Fibroblast of skin of scalp (primary cell): ENCODE data around the gene PI4KA. TPM values are rescaled to one million over a fixed set of nuclear protein-coding genes. Genes with fewer than 3 reads are reported as not detected.
"Not testable (repeated sequence)": the region's sequence is repeated elsewhere in the genome, so short reads cannot be mapped to it uniquely, and the experiment has no call there.

ENCODE experiments used
- DNase-seq: peaks from one replicate; pipeline ENCODE4 v3.0.0-alpha.2; 2013
- polyA plus RNA-seq, 2 experiments: library from polyadenylated mRNA; unstranded; fragments of 120-200 nt; gene quantifications; one replicate each; pipeline ENCODE4 v1.2.1, GENCODE V29; 2013; ENCODE audit not compliant: insufficient read length in 2 of 2

Gene PI4KA
- 53.7 TPM for polyA plus RNA-seq (2013, experiment 1 of 2; ENCODE audit: insufficient read length)
- polyA plus RNA-seq (2013, experiment 2 of 2; ENCODE audit: insufficient read length): 48.7 TPM

- DNase-seq: peak; percentile 99
These were observed at the start of gene PI4KA, which contains the start of gene SNAP29 for GRCh38 chr22:20858615-20859416. Gene PI4KA (minus strand): TSS chr22:20858811. CDS start chr22:20858725, 86 bp downstream. Gene SNAP29 (plus strand): TSS chr22:20859007. CDS start chr22:20859111, 104 bp downstream.

- no peak for DNase-seq
These were observed 47.8 kb upstream of the PI4KA start for GRCh38 chr22:20906387-20906767.

GRCh38 chr22:20905415-20906386 is 47.1 kb upstream of the PI4KA start:
- DNase-seq: no peak

- DNase-seq: no peak
These were observed 46.4 kb upstream of the PI4KA start for GRCh38 chr22:20904980-20905355.

GRCh38 chr22:20904008-20904979 is 45.7 kb upstream of the PI4KA start:
- DNase-seq: peak; percentile 75

- DNase-seq: no peak
These were observed 44.5 kb upstream of the PI4KA start for GRCh38 chr22:20903093-20903492.

GRCh38 chr22:20901093-20902033 is 42.8 kb upstream of the PI4KA start:
- not testable (repeated sequence) for DNase-seq

- DNase-seq: no peak
These were observed 41.3 kb upstream of the PI4KA start for GRCh38 chr22:20899827-20900423.

GRCh38 chr22:20897737-20898136 is 39.1 kb upstream of the PI4KA start:
- not testable (repeated sequence) for DNase-seq

GRCh38 chr22:20890975-20891374 is 32.4 kb upstream of the PI4KA start:
- DNase-seq: no peak

GRCh38 chr22:20889904-20890540 is 31.4 kb upstream of the PI4KA start:
- no peak for DNase-seq

GRCh38 chr22:20889025-20889704 is 30.6 kb upstream of the PI4KA start:
- no peak for DNase-seq

- DNase-seq: no peak
These were observed 28.8 kb upstream of the PI4KA start for GRCh38 chr22:20887375-20887774.

- DNase-seq: peak; percentile 69
These were observed 27.1 kb upstream of the PI4KA start for GRCh38 chr22:20885557-20886323.

GRCh38 chr22:20885017-20885556 is 26.5 kb upstream of the PI4KA start:
- DNase-seq: no peak

GRCh38 chr22:20884454-20884853 is 25.8 kb upstream of the PI4KA start:
- no peak for DNase-seq

GRCh38 chr22:20882855-20883254 is 24.2 kb upstream of the PI4KA start:
- no peak for DNase-seq
